ENCODE data around the gene PGGHG.
A peak's percentile ranks its signal among the peaks of the same experiment; 100 is the strongest.
"Not testable (repeated sequence)": the region's sequence is repeated elsewhere in the genome, so short reads cannot be mapped to it uniquely, and the experiment has no call there.

The PGGHG gene
- long read RNA-seq, donor 1: 0 reads
- long read RNA-seq, donor 2: 0 reads
- long read RNA-seq, donor 3: 0 reads
- long read RNA-seq, donor 4, partial matches to known transcripts: 0 of 1 reads
- long read RNA-seq, donor 4, other reads (novel, unspliced or antisense): 0 of 1 reads
- long read RNA-seq, donor 5: 0 reads
- long read RNA-seq, donor 6: 0 reads
- long read RNA-seq, donor 7, partial matches to known transcripts: 7 of 8 reads
- long read RNA-seq, donor 7, other reads (novel, unspliced or antisense): 0 of 8 reads
- long read RNA-seq, donor 8: 0 reads

DNA sequence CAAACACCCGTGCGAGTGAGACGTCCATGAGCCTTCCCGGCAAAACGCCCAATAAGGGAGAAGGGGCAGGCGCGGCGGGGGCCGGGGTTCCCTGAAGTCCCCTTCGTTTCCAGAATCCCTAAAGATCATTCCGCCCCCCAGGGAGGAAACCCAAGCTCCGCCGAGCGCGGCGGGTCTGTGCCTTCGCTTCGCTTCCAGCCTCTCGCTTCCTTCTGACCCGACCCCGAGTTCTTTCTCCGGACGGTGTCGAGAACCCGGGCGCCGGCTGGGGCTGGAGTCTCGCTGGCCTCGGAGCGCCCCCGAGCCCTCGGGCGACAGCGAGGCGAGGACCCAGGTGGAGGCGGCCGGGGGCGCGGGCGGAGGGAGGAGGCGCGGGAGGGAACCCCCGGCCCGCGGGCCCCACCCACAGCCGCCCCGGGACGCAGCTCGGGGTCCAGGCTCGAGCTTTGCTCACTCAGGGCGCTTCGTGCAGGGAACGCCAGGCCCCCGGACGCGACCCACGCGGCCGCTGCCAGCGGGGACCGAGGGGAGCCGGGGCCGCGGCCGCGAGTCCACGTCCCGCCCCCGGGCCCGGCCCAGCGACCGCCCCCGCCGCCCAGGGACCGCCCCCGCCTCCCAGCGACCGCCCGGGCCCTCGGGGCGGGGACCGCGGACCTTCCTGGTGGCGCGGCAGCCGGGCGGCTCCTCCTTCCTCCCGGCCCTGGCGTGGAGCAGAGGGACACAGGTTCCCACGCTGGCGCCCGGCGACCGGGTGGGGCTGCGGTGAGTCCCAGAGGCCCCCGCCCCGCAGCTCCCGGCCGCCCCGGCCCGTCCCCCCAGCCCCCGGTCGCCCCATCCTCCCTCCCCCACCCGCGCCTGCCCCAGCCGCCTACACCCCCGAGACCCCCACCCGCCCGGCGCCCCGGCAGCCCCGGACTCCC lies at the start of gene PGGHG:
Gene PGGHG, plus strand, starts transcription at position 649 of the 920 bp plus-strand sequence. CDS start 691 bp downstream, outside the sequence.
- DNase-seq: peak; percentile 80

DNA sequence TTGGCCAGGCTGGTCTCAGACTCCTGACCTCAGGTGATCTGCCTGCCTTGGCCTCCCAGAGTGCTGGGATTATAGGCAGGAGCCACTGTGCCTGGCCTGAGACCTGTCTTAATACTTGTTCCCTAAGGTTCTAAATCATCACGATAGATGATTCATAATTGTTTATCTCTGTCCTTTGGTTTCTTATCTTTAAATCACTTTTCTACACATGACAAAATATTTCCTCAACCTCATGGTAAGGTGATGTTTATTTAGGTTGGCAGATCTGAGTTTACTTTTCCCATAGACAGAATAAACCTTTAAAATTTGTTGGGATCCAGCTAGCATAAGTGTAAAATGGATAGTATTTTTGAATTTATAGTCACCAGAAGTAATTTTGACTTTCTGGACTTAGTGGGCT lies 48.6 kb upstream of the PGGHG start:
- no peak for DNase-seq

DNA sequence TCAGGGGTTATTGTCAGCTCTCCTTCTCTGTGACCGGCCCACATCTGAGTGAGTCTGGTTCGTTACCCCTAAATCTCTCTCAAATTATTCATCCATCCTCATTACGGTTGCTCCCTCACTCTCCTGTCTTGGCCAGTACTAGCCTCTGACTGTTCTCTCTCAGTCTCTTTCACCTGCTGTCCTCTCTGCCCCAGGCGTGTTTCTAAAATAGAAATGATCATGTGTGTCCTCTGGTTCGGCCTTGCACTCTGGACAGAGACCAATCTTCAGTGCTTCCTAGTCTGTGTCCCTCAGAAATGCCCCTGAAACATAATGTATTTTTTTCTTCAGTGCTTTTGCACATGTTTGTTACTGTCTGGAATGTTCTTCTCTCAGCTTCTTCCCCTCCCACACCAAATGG lies 47.3 kb upstream of the PGGHG start:
- DNase-seq: no peak

DNA sequence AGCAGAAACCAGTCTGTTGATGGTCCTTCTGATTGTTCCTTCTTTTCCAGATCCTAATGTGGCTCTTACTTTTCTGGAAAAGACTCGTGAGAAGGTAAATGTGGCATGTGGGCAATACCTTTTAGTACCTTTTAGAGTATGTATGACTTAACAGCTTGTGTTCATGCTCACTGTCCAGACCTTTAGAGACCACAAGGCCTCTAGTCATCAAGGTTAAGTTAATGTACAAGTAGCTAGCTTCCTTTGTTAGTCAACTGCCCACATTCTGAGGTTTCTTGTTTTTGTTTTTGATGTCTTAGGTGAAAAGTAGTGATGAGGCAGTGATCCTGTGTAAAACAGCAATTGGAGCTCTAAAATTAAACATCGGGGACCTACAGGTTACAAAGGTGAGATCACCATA lies 44.5 kb upstream of the PGGHG start:
- no peak for DNase-seq

DNA sequence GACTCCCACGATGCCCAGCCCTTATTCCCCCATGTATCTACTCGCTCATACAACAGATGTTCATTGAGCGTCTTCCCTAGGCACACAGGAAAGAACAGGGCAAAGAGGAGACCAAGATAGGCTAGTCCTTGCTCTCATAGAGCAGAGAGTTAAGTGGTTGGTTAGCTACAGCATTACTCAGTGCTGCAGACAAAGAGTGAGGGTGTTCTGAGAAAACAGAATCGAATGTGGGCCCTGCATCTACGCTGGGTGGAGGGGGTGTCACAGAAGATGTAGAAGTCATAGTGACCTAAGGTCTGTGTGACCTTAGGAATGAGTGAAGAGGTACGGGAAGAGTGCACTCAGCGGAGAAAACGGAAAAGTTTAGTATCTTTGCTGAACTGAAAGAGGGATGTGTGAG lies 39.9 kb upstream of the PGGHG start:
- DNase-seq: no peak

DNA sequence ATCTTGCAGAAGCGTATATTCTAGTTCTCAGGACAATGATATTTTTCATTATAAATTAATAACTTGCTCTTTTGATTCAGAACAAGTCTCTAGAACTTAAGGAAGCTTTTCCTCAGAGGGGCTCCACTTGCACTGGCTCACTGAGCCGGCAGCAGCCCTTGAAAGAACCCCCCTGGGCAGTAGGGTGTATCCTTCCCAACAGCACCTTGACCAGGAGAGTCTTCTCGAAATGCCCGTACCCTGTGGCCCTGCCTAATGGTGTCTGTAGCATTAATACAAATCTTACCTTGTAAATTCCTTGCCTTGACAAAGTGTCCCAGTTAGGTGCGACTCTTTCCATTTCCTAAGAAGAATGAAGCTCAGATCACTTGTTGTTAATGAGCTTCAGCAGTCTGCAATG lies 38.7 kb upstream of the PGGHG start:
- no peak for DNase-seq

DNA sequence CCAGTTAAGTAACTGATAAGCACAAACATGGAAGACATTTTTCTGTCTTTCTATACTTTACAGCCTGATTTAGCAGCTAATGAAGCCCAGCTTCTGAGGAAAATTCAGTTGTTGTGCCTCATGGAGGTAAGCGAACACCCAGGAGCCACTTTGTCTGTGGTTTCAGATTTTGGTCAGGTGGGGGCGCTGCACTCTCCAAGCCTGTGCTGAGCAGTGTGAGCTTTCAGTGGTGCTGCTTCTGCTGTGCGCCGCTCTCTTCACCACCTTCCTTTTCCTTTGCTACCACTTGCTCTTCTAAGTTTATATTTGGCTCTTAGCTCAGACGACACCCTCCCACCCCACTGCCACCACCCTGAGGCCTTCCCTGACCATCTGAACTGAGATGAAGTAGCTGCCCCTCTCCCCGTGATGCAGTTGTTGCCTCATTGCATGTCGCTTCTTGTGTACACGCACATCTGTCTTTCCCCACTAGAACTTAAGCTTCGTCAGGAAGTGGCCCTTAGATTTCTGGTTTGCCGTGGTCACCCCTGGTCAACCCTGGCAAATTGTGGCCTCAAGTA lies 38.1 kb upstream of the PGGHG start:
- no peak for DNase-seq

DNA sequence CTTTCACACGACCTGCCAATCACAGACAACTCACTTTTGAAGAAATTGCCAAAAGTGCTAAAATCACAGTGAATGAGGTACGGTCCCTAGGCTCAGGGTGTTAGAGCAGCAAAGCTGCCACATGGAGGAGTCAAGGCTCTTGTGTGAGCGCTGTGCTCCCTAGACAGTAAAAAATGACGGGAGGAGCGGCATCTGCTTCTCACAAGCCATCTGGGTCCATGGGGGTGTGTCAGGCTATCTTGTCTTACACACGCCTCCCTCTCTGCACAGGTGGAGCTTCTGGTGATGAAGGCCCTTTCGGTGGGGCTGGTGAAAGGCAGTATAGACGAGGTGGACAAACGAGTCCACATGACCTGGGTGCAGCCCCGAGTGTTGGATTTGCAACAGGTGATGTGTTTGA lies 37.4 kb upstream of the PGGHG start:
- no peak for DNase-seq

DNA sequence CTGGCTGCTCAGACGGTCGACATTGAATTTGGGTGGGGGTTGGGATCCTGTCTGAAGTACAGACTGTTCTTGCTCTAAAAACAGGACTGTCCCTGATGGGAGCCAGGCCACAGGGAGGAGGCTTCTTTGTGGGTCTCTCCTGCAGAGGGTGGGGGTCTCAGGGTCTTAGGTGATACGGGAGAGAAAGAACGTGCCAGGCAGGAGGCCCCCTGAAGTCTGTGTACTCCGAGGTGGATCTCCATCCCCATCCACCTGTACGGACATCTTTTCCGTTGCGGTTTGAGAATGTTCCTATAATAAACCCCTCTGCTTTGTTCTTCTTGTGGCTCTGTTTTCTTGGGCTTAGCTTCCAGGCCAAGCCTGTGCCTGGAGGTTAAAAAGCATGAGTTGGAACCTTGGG lies 36.3 kb upstream of the PGGHG start:
- no peak for DNase-seq

DNA sequence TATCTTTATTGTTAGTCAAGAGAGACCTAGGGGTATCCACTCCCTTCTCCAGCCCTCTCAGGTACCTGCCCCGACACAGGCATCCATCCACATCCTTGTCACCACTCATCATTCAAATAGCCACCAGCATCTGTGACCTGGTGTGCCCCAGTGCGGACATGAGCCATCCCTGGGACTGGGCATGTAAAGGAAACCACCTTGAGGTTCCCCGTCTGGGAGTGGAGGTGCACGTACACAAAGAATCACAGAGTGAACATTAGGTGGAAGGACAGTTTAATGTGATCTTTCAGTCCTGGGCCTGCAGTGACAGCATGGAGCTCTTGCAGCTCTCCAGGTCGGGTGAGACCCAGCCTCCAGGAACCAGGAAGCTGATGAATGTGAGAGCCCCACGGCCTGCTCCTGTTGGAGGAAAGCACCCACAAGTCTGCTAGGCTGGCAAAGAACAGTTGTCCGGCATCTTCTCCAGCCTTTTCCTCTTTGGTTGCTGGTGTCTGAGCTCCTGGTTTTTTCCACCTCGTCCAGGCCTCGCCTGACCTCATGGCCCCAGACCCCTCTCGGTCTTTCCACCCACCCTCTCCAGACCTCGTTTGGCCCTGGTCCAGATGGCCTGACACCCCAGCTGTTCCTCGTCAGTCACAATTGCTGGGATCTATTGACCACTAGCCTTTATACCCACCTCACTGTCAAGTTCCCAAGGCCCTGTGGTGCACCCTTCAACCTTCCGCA lies 35.6 kb upstream of the PGGHG start:
- no peak for DNase-seq

DNA sequence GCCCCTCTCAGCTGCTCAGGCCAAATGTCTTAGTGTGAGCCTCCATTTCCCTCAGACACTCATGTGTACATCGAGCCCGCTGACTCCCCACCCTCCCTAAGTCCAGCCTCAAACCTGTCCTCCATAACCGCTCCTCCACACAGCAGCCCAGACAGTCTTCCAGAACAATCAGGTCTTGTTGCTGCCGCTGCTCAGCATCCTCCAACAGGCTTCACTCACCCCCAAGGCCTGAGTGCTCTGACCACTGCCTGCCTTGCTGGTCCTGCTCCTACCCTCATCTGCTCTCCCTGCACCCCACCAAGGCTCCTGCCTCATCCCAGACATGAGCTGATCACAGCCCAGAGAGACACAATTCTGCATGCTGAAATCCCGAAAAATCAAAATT lies 35.0 kb upstream of the PGGHG start:
- DNase-seq: no peak

DNA sequence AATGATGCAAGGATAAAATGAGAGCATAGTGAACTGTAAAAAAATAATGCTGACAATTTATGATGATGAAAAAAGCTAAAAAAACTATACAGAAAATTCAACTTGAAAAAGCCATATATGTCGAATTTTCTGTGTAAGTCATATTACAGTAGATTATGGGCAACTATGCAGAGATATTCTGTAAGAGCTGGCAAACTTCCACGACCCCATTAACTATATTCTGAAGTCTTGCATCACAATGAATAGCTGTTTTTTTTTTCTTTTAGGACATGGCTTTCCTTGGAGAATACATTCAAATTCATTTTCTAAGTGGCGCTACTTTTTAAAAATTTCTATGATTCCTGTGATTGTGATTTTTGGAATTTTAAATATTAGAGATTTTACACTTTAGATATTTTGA lies 33.8 kb upstream of the PGGHG start:
- DNase-seq: no peak

DNA sequence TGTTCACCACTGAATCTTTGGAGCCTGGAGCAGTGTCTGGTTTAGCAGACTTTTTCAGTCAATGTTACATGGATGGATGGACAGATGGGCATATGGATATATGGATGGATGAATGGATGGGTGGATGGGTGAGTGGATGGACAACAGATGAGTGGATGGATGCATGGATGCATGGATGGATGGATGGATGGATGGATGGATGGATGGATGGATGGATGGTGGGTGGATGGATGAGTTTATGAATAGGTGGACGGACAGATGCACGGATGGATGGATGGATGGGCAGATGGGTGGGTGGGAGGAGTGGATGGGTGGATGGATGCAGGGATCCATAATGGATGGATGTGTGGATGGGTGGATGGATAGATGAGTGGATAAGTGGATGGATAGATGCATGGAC lies 33.1 kb upstream of the PGGHG start:
- DNase-seq: no peak

DNA sequence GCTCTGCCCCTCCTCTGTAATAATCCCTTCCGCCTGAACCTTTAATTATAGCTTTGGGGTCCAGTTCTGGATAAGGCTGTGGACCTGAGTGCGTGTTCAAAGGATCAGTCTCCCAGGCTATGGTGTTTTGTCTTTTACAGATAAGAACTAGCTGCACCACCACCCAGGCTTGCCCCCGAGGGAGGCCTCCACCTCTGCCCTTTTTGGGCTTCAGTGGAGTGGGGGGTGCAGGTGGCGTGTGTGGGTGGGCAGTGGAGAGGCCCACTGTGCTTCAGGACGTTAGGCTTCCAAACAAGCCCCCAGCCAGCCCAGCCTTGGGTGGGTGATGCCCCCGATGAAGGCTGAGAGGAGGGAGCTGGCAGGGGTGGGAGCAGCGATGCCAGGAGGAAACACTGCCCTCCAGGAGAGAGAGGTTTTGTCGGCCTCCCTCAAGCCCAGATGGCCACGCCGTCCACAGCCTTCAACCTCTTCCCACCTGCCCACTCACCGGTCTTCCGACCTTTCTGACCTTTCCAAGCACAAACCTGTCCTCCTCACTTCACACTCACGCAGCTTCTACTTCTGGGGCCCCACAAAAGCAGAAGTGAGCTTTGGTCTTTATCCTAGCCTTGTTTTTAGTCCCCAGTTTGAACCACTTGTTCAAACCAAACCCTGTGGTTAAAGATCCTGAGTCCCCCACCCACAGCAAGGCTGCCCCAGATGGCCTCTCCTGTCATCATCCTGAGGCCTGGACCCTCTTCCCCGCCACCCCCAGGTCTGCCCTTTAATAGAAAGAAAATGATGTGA lies 31.8 kb upstream of the PGGHG start:
- no peak for DNase-seq

DNA sequence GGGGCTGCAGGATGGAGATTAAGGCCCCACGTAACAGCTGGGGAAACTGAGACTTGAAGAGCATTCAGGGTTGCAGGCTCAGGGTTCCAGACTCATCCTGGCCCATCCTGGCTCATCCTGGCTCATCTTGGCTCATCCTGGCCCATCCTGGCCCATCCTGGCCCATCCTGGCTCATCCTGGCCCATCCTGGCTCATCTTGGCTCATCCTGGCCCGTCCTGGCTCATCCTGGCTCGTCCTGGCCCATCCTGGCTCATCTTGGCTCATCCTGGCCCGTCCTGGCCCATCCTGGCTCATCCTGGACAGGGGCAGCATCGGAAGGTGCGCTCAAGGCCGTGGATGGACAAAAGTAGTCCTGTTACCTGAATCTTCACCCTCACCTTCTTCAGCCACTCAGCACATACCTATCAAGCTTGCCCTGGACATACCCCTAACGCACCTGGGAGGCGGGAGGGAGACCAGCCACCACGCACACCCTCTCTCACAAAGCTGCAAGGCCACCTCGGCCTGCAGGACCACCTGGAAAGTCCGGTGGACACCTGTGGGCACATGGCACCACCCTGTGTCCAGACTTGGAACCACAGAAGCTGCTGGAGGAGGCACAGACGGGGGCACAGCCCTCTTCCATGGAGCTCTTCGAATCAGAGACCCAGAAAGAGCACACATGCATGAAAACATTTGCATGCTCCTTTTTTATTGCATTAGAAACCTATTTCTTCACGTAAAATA lies 31.0 kb upstream of the PGGHG start:
- no peak for DNase-seq

DNA sequence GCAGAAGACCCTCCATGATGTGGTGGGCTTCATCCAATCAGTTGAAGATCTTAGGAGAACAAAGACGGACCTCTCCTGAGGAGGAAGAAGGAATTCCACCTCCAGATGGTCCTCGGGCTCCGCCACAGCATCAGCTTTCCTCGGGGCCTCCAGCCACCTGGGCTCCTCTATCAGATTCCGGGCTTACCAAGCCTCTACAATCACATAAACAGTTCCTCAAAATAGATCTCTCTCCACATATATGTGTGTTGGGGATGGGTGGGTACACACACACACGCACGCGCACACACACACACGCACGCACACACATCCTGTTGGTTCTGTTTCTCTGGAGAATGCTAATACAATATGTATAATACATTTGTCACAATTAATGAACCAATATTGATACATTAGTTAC lies 29.5 kb upstream of the PGGHG start:
- no peak for DNase-seq

DNA sequence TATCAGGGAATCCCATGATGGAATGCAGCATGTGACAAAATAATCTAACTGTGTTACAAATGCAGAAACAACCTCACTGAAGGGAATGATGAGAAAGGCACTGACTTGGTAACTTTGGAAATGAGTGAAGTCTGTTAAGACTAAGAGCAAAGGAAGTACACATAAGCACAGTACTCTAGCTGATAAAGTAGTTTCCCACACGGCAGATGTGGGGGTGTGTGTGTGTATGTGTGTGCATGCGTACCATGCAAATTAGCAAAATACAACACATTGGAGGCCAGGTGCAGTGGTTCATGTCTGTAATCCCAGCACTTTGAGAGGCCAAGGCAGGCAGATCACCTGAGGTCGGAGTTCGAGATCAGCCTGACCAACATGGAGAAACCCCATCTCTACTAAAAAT lies 27.3 kb upstream of the PGGHG start:
- DNase-seq: no peak

DNA sequence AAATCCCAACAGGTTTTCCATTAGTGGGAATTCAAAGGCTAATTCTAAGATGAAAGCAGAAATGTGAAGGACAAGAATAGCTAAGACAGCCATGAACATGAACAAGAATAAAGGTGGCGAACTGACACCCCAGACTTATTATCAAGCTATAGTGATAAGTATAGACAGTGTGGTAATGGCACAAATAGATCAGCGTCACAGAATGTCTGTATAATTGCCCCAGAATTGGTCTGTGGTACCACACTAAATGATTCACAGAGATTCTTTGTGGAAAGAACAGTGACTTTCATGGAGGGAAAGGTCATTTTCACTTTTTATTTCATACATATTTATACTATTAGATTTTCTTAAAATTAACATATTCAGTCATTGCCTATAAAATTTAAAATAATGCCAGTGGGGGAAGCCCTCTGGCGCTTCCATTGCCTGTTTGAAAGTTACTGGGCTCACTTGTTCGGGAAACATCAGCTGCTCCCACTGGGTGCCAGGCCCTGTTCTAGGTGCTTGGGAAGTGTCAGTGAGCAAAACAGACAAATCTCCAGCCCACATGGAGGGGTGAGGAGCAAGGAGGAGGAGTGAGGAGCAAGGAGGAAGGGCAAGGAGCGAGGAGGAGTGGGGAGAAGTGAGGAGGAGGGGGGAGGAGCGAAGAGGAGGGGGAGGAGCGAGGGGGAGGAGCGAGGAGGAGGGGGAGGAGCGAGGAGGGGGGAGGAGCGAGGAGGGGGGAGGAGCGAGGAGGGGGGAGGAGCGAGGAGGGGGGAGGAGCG lies 22.1 kb upstream of the PGGHG start:
- DNase-seq: no peak

DNA sequence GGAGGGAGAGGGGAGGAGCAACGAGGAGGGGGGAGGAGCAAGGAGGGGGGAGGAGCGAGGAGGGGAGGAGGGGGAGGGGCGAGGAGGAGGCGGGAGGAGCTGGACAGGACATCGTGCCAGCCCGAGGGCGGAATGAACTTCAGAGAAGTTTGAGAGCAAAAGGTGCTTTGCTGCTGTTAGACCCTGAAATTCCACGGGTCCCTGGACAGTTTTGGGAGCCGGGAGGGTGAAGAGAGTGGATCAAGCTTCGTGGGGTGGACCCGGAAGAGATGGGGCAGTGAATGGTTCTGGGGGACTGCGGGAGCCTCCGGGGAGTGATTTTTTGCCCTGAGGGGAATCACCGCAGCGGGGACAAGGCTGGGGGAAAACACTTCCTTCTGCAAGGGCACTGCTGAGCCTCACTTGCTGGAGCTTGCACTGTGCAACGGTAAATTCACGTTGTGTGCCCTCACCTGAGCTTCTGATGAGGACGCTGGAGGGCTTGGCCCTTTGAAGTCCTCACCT lies 21.4 kb upstream of the PGGHG start:
- DNase-seq: no peak

DNA sequence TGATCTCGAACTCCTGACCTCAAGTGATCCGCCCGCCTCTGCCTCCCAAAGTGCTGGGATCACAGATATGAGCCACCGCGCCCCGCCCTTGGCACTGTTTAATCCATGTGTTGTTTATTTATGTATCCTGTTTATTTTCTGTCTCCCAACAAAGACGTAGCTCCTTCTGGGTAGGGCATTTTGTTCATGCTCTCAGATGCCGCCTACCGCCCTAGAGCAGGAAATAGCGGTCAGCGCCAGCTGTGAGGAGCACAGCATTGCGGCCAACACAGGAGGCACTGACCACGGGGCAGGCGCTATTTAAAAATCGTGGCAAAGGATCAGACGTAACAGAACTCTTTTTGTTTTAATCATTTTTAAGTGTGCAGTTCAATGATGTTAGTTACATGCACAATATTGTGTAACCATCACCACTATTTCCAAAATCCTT lies 20.2 kb upstream of the PGGHG start:
- not testable (repeated sequence) for DNase-seq

Measured in right kidney (tissue), 9 donors.